Trophoblast cell (in vitro differentiated cells and primary cell): ENCODE results near the gene MRPL55.

Experiments
- DNase-seq, 2 donors: peaks; one replicate each; pipeline ENCODE4 v3.0.0-alpha.2; 2016
- H2AFZ ChIP-seq: 2 replicates; pipeline ENCODE4 v1.6.1; 2013; ENCODE audit warnings: low read length, moderate library complexity, mild to moderate bottlenecking; ENCODE audit not compliant: insufficient read depth, poor library complexity
- H2AK5ac ChIP-seq: 2 replicates; pipeline ENCODE4 v1.6.1; 2013; ENCODE audit warnings: mild to moderate bottlenecking, low read length
- H2BK120ac ChIP-seq: 2 replicates; pipeline ENCODE4 v1.6.1; 2013; ENCODE audit warnings: low read length, mild to moderate bottlenecking, moderate library complexity; ENCODE audit not compliant: insufficient read depth, poor library complexity
- H2BK12ac ChIP-seq: 2 replicates; pipeline ENCODE4 v1.6.1; 2013; ENCODE audit warnings: mild to moderate bottlenecking, low read length, moderate library complexity
- H2BK5ac ChIP-seq: 2 replicates; pipeline ENCODE4 v1.6.1; 2013; ENCODE audit warnings: low read length, low read depth, moderate library complexity, mild to moderate bottlenecking; ENCODE audit not compliant: poor library complexity
- H3K14ac ChIP-seq: 2 replicates; pipeline ENCODE4 v1.6.1; 2013; ENCODE audit warnings: mild to moderate bottlenecking, low read length
- H3K18ac ChIP-seq: 2 replicates; pipeline ENCODE4 v1.6.1; 2013; ENCODE audit warnings: mild to moderate bottlenecking, low read length
- H3K23ac ChIP-seq: 2 replicates; pipeline ENCODE4 v1.6.1; 2013; ENCODE audit warnings: low read length
- H3K27ac ChIP-seq: 2 replicates; pipeline ENCODE4 v1.5.1; 2013; ENCODE audit warnings: low read depth, mild to moderate bottlenecking, inconsistent platforms, low read length, moderate library complexity
- H3K27me3 ChIP-seq: 2 replicates; pipeline ENCODE4 v1.6.1; 2013; ENCODE audit warnings: inconsistent platforms, mild to moderate bottlenecking, low read length, moderate library complexity; ENCODE audit not compliant: insufficient read depth
- H3K36me3 ChIP-seq, 2 experiments: 1 replicate in 1 of 2; 2 replicates in 1 of 2; pipeline ENCODE4 v1.6.1; 2013; ENCODE audit warnings: low read length in 2 of 2, mild to moderate bottlenecking in 2 of 2, moderate library complexity in 1 of 2; ENCODE audit not compliant: insufficient read depth in 2 of 2, control insufficient read depth in 1 of 2
- H3K4ac ChIP-seq: 2 replicates; pipeline ENCODE4 v1.6.1; 2013; ENCODE audit warnings: low read depth, mild to moderate bottlenecking, low read length, moderate library complexity
- H3K4me1 ChIP-seq, 2 experiments: 1 replicate in 1 of 2; 2 replicates in 1 of 2; pipeline ENCODE4 v1.6.1; 2013; ENCODE audit warnings: low read length in 2 of 2, mild to moderate bottlenecking in 2 of 2, moderate library complexity in 1 of 2; ENCODE audit not compliant: insufficient read depth in 2 of 2, control insufficient read depth in 1 of 2
- H3K4me2 ChIP-seq: 2 replicates; pipeline ENCODE4 v1.6.1; 2013; ENCODE audit warnings: inconsistent platforms, mild to moderate bottlenecking, low read length, moderate library complexity
- H3K4me3 ChIP-seq: 2 replicates; pipeline ENCODE4 v1.5.1; 2013; ENCODE audit warnings: mild to moderate bottlenecking, low read depth, low read length, inconsistent platforms
- H3K79me1 ChIP-seq: one replicate; pipeline ENCODE4 v1.6.1; 2013; ENCODE audit warnings: low read length
- H3K79me2 ChIP-seq: 2 replicates; pipeline ENCODE4 v1.6.1; 2013; ENCODE audit warnings: low read length, mild to moderate bottlenecking; ENCODE audit not compliant: control insufficient read depth, insufficient read depth, poor library complexity
- H3K9ac ChIP-seq: 2 replicates; pipeline ENCODE4 v1.6.1; 2013; ENCODE audit warnings: mild to moderate bottlenecking, low read length
- H3K9me3 ChIP-seq: 2 replicates; pipeline ENCODE4 v1.6.1; 2013; ENCODE audit warnings: low read depth, mild to moderate bottlenecking, control low read depth, inconsistent platforms, low read length; ENCODE audit not compliant: insufficient read depth
- H4K12ac ChIP-seq: 2 replicates; pipeline ENCODE4 v1.6.1; 2013; ENCODE audit warnings: low read depth, mild to moderate bottlenecking, low read length, moderate library complexity
- H4K8ac ChIP-seq: 2 replicates; pipeline ENCODE4 v1.6.1; 2013; ENCODE audit warnings: low read depth, mild to moderate bottlenecking, low read length, moderate library complexity
- H4K91ac ChIP-seq: one replicate; pipeline ENCODE4 v1.6.1; 2013; ENCODE audit warnings: low read depth, mild to moderate bottlenecking, low read length, moderate library complexity
- WGBS: extraction: QIAGEN DNeasy Blood & Tissue Kit; methylation state at CpG from one replicate; pipeline ENCODE4 v1.1.7; 2013; ENCODE audit warnings: missing lambda C conversion rate; ENCODE audit not compliant: insufficient read length, insufficient coverage; ENCODE audit errors: extremely low coverage; 5-methylcytosine and 5-hydroxymethylcytosine counted together

MRPL55 gene

GRCh38 chr1:228109962-228110488 is 926 bp upstream of the MRPL55 start:
- Histone ChIP-seq H3K36me3 (peaks cover 19 to 20% of the 10 kb centered on the region in 2 experiments), H2BK120ac (peak overlapping the region; percentile 45), H2BK12ac (peak overlapping the region; percentile 55), H3K23ac (no peak overlapping the region), H3K79me2 (peaks cover 9% of the 10 kb centered on the region), H3K4me1 (peaks cover 7 to 10% of the 10 kb centered on the region in 2 experiments), H3K79me1 (peaks cover 11% of the 10 kb centered on the region), H3K14ac (peak overlapping the region; percentile 83), H3K9me3 (no peaks in the 10 kb centered on the region), H2BK5ac (peak overlapping the region; percentile 65), H3K9ac (peak overlapping the region; percentile 72), H2AK5ac (peak overlapping the region; percentile 71), H4K91ac (peak overlapping the region; percentile 86), H3K4ac (peak overlapping the region; percentile 67), H3K4me2 (peak overlapping the region; percentile 85), H3K27me3 (no peaks in the 10 kb centered on the region), H4K12ac (peak overlapping the region; percentile 91), H4K8ac (peak overlapping the region; percentile 84), H3K4me3 (peak overlapping the region; percentile 87), H3K18ac (peak overlapping the region; percentile 95), H3K27ac (peak overlapping the region; percentile 43), H2AFZ (peak overlapping the region; percentile 77)
- peak; percentile 95 to 97 for DNase-seq
- no CpG with 5 or more reads among the region's 15 CpGs for WGBS

- Histone ChIP-seq H3K18ac (peak overlapping the region; percentile 42), H3K9me3 (no peaks in the 10 kb centered on the region), H3K9ac (peak overlapping the region; percentile 89), H3K27me3 (no peaks in the 10 kb centered on the region), H4K12ac (peak overlapping the region; percentile 15), H3K4me1 (peaks cover 10 to 15% of the 10 kb centered on the region in 2 experiments), H3K36me3 (peaks cover 19 to 20% of the 10 kb centered on the region in 2 experiments), H3K4me3 (peak overlapping the region; percentile 94), H2BK5ac (peak overlapping the region; percentile 12), H4K8ac (peak overlapping the region; percentile 90), H3K27ac (no peak overlapping the region), H4K91ac (peak overlapping the region; percentile 78), H3K4ac (peak overlapping the region; percentile 77), H2BK120ac (peak overlapping the region; percentile 4), H3K79me1 (peaks cover 11% of the 10 kb centered on the region), H3K4me2 (peak overlapping the region; percentile 85), H2AFZ (peak overlapping the region; percentile 46), H2BK12ac (no peak overlapping the region), H3K14ac (peak overlapping the region; percentile 40), H3K79me2 (peaks cover 9% of the 10 kb centered on the region), H2AK5ac (peak overlapping the region; percentile 53), H3K23ac (no peak overlapping the region)
- no peak for DNase-seq
- no CpG with 5 or more reads among the region's 8 CpGs for WGBS
Measured at GRCh38 chr1:228108742-228109072, 392 bp downstream of the MRPL55 start.

- Histone ChIP-seq H2AK5ac (no peak overlapping the region), H3K9ac (no peak overlapping the region), H2BK5ac (no peak overlapping the region), H3K79me1 (peaks cover 14% of the 10 kb centered on the region), H4K12ac (no peak overlapping the region), H3K14ac (no peak overlapping the region), H3K27ac (no peak overlapping the region), H3K79me2 (peaks cover 9% of the 10 kb centered on the region), H3K18ac (no peak overlapping the region), H2AFZ (no peak overlapping the region), H3K4me1 (peaks cover 11 to 16% of the 10 kb centered on the region in 2 experiments), H4K91ac (no peak overlapping the region), H3K4me2 (peak overlapping the region; percentile 85), H4K8ac (peak overlapping the region; percentile 90), H2BK12ac (no peak overlapping the region), H3K36me3 (peaks cover 19 to 20% of the 10 kb centered on the region in 2 experiments), H3K4me3 (no peak overlapping the region), H3K27me3 (no peaks in the 10 kb centered on the region), H3K23ac (no peak overlapping the region), H2BK120ac (no peak overlapping the region), H3K4ac (peak overlapping the region; percentile 47), H3K9me3 (no peaks in the 10 kb centered on the region)
- no peak for DNase-seq
- no CpG with 5 or more reads among the region's 11 CpGs for WGBS
Measured at GRCh38 chr1:228108055-228108690, 926 bp downstream of the MRPL55 start.

GRCh38 chr1:228107636-228108035 is 1.5 kb downstream of the MRPL55 start:
- Histone ChIP-seq H2AFZ (no peak overlapping the region), H3K4ac (no peak overlapping the region), H3K36me3 (peaks cover 19 to 20% of the 10 kb centered on the region in 2 experiments), H3K14ac (no peak overlapping the region), H3K79me1 (peaks cover 17% of the 10 kb centered on the region), H2BK120ac (no peak overlapping the region), H3K79me2 (peaks cover 13% of the 10 kb centered on the region), H3K9me3 (no peaks in the 10 kb centered on the region), H3K9ac (no peak overlapping the region), H3K27ac (no peak overlapping the region), H3K18ac (no peak overlapping the region), H2AK5ac (no peak overlapping the region), H3K27me3 (no peaks in the 10 kb centered on the region), H2BK12ac (no peak overlapping the region), H3K4me1 (peaks cover 11 to 16% of the 10 kb centered on the region in 2 experiments), H4K12ac (no peak overlapping the region), H2BK5ac (no peak overlapping the region), H4K91ac (no peak overlapping the region), H4K8ac (no peak overlapping the region), H3K4me3 (no peak overlapping the region), H3K4me2 (no peak overlapping the region), H3K23ac (no peak overlapping the region)
- WGBS = no CpG with 5 or more reads among the region's 19 CpGs
- DNase-seq = no peak
